Body of pancreas (tissue), 4 donors: Measurements from ENCODE around the gene SCN2B. TPM values are rescaled to one million over a fixed set of nuclear protein-coding genes. Genes with fewer than 3 reads are reported as not detected.

Experiments
- ATAC-seq: fragments of 150-250 bp; one replicate; pipeline ENCODE4 v1.9.1; 2016
- DNase-seq, 4 donors: peaks; one replicate each; pipeline ENCODE4 v3.0.0-alpha.2; 2019
- H3K27ac ChIP-seq, 4 donors: fragments of 200-600 bp; sonication (generic); 1 replicate in 3 of 4; 2 replicates in 1 of 4; pipeline versions ENCODE4 v1.5.1 to v1.6.1; 2016 to 2019; ENCODE audit warnings: mild to moderate bottlenecking in 1 of 4, mixed read lengths in 1 of 4, moderate library complexity in 1 of 4
- H3K27me3 ChIP-seq, 2 donors: fragments of 200-600 bp; sonication (generic); one replicate each; pipeline ENCODE4 v1.6.0; 2016; ENCODE audit warnings: mild to moderate bottlenecking in 1 of 2
- H3K36me3 ChIP-seq, 2 donors: fragments of 200-600 bp; sonication (generic); replicated peaks in 1 of 2; 2 replicates each; pipeline ENCODE4 v1.5.1; 2016; ENCODE audit warnings: low read depth in 2 of 2; ENCODE audit not compliant: insufficient read depth in 1 of 2
- H3K4me1 ChIP-seq: fragments of 200-600 bp; sonication (generic); one replicate; pipeline ENCODE4 v1.6.0; 2016
- H3K4me3 ChIP-seq, 2 donors: fragments of 200-600 bp; sonication (generic); 1 replicate in 1 of 2; 2 replicates in 1 of 2; pipeline ENCODE4 v1.5.1; 2016 to 2019
- H3K9me3 ChIP-seq, 3 donors: fragments of 200-600 bp; sonication (generic); 1 replicate in 2 of 3; 2 replicates in 1 of 3; pipeline ENCODE4 v1.5.1; 2016
- POLR2A ChIP-seq, 3 donors: fragments of 450-650 bp; IDR thresholded peaks; one replicate each; pipeline ENCODE4 v1.6.1; 2016; ENCODE audit warnings: antibody characterized with exemption in 3 of 3, mild to moderate bottlenecking in 2 of 3
- WGBS, 2 donors: methylation state at CpG; one replicate each; pipeline ENCODE4 v1.1.5; 2017; 5-methylcytosine and 5-hydroxymethylcytosine counted together
- intact Hi-C: fragments of 100-400 bp; cut with DNase I; formaldehyde crosslinking; loops from one replicate; pipeline ENCODE4 v1.15.1; 2023
- total RNA-seq, 2 donors: library from RNA; depleted of rRNA; stranded (reverse); fragments of >200 nt; gene quantifications; one replicate each; pipeline ENCODE4 v1.1.0, GENCODE V29; 2016
- TF ChIP-seq, protein P1 (sequence below), 7 experiments: fragments of 450-650 bp in 4 of 7; fragments of 200-600 bp in 3 of 7; sonication (generic) in 3 of 7; IDR thresholded peaks; one replicate each; pipeline ENCODE4 v1.5.1; 2016 to 2019; ENCODE audit warnings: antibody characterized with exemption in 7 of 7

SCN2B gene
- total RNA-seq, 2 donors from 2014 or later: under 0.01 TPM; not detected in 1

GRCh38 chr11:118143661-118144185 is 32.7 kb downstream of the SCN2B start:
- DNase-seq (no peak), ATAC-seq (no peak)
- WGBS, 2 donors: 38% methylated on average over 12 of the region's 12 CpGs
- Histone ChIP-seq H3K27me3 (peaks cover 0 to 3% of the 10 kb centered on the region in 2 donors), H3K36me3 (no peaks in the 10 kb centered on the region), H3K9me3 (no peaks in the 10 kb centered on the region), H3K4me3 (no peak overlapping the region), H3K27ac (no peak overlapping the region), H3K4me1 (peaks cover 6% of the 10 kb centered on the region)
- TF ChIP-seq, protein P1, sequence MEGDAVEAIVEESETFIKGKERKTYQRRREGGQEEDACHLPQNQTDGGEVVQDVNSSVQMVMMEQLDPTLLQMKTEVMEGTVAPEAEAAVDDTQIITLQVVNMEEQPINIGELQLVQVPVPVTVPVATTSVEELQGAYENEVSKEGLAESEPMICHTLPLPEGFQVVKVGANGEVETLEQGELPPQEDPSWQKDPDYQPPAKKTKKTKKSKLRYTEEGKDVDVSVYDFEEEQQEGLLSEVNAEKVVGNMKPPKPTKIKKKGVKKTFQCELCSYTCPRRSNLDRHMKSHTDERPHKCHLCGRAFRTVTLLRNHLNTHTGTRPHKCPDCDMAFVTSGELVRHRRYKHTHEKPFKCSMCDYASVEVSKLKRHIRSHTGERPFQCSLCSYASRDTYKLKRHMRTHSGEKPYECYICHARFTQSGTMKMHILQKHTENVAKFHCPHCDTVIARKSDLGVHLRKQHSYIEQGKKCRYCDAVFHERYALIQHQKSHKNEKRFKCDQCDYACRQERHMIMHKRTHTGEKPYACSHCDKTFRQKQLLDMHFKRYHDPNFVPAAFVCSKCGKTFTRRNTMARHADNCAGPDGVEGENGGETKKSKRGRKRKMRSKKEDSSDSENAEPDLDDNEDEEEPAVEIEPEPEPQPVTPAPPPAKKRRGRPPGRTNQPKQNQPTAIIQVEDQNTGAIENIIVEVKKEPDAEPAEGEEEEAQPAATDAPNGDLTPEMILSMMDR (IDR thresholded peaks at IDR 0.05): no peak
- TF ChIP-seq POLR2A (IDR thresholded peaks at IDR 0.05): no peak
- intact Hi-C loops: no loop called here

GRCh38 chr11:118142809-118143208 is 33.6 kb downstream of the SCN2B start:
- Histone ChIP-seq H3K36me3 (no peaks in the 10 kb centered on the region), H3K4me1 (peaks cover 6% of the 10 kb centered on the region), H3K4me3 (no peak overlapping the region), H3K27me3 (peaks cover 0 to 3% of the 10 kb centered on the region in 2 donors), H3K27ac (no peak overlapping the region), H3K9me3 (no peaks in the 10 kb centered on the region)
- intact Hi-C loops: no loop called here
- TF ChIP-seq, protein P1 (IDR thresholded peaks at IDR 0.05): no peak
- TF ChIP-seq POLR2A (IDR thresholded peaks at IDR 0.05): no peak
- peak in 1 of 4 donors; percentile 61 for DNase-seq
- no peak for ATAC-seq
- WGBS, 2 donors: 26 to 33% methylated on average over 6 of the region's 6 CpGs

GRCh38 chr11:118142081-118142480 is 34.4 kb downstream of the SCN2B start:
- TF ChIP-seq POLR2A (IDR thresholded peaks at IDR 0.05): no peak
- TF ChIP-seq, protein P1 (IDR thresholded peaks at IDR 0.05): no peak
- DNase-seq (no peak), ATAC-seq (no peak)
- peaks cover 6% of the 10 kb centered on the region for H3K4me1 ChIP-seq
- no peaks in the 10 kb centered on the region for H3K9me3 ChIP-seq
- 43 to 46% methylated on average over 2 of the region's 2 CpGs for WGBS, 2 donors
- peaks cover 0 to 3% of the 10 kb centered on the region in 2 donors for H3K27me3 ChIP-seq
- H3K36me3 ChIP-seq: no peaks in the 10 kb centered on the region
- no peak overlapping the region for H3K27ac ChIP-seq
- H3K4me3 ChIP-seq: no peak overlapping the region
- intact Hi-C loops: no loop called here

- Histone ChIP-seq H3K4me1 (no peaks in the 10 kb centered on the region), H3K27me3 (peaks cover 0 to 3% of the 10 kb centered on the region in 2 donors), H3K4me3 (no peak overlapping the region), H3K27ac (no peak overlapping the region), H3K9me3 (no peaks in the 10 kb centered on the region), H3K36me3 (no peaks in the 10 kb centered on the region)
- intact Hi-C loops: no loop called here
- WGBS, 2 donors: 32 to 44% methylated on average over 1 of the region's 1 CpG
- ATAC-seq (no peak), DNase-seq (no peak)
- TF ChIP-seq POLR2A (IDR thresholded peaks at IDR 0.05): no peak
- TF ChIP-seq, protein P1 (IDR thresholded peaks at IDR 0.05): no peak
Measured at GRCh38 chr11:118139578-118139977, 36.9 kb downstream of the SCN2B start.

- H3K4me3 ChIP-seq: no peak overlapping the region
- no peaks in the 10 kb centered on the region for H3K9me3 ChIP-seq
- H3K4me1 ChIP-seq: no peaks in the 10 kb centered on the region
- peaks cover 0 to 3% of the 10 kb centered on the region in 2 donors for H3K27me3 ChIP-seq
- intact Hi-C loops: no loop called here
- DNase-seq (no peak), ATAC-seq (no peak)
- no peaks in the 10 kb centered on the region for H3K36me3 ChIP-seq
- WGBS, 2 donors: 52 to 54% methylated on average over 10 of the region's 10 CpGs
- H3K27ac ChIP-seq: no peak overlapping the region
- no peak for TF ChIP-seq POLR2A (IDR thresholded peaks at IDR 0.05)
- TF ChIP-seq, protein P1 (IDR thresholded peaks at IDR 0.05): no peak
Measured at GRCh38 chr11:118138839-118139420, 37.5 kb downstream of the SCN2B start.
